ENCODE measurements around the gene RNF207.

DNA sequence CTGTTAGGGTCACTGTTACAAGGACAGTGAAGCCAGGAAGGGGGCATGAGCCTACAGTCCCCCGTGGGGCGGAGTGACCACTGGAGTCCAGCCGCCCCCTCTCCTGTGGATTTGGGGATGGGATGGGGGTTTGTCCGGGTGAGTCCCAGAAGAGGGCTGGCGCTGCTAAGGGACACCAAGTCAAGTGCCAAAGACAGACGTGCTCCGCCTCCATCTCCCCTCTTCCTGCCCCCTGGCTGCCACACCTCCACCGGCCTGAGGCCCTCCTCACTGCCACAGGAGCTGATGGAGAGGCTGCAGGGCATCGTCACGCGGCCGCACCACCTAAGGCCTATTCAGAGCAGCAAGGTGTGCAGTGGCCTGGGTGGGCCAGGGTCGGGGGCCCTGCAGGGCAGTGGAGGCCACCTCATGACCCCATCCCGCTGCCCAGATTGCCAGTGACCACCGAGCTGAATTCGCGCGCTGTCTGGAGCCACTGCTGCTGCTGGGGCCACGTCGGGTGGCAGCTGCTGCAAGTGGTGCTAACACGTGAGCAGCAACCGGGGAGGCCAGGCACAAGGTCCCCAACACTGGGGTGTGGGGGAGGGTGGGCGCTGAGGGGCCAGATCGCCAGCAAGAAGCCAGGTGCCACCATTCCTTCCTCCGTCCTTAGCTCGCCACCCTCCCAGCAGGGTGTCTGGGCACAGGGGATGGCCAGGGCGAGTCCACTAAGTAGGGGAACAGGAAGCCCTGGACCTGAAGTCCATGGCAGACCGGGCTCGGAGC, 4.9 kb downstream of the RNF207 start:
- TF ChIP-seq TAF1 (IDR thresholded peaks at IDR 0.05; ENCODE audit: low read depth, low read length): no peak
- no peak for TF ChIP-seq POLR2AphosphoS5 (IDR thresholded peaks at IDR 0.05; ENCODE audit: low read depth, low read length)
- TF ChIP-seq POLR2A (IDR thresholded peaks at IDR 0.05; ENCODE audit: low read depth, low read length): no peak
- TF ChIP-seq SPI1 (IDR thresholded peaks at IDR 0.05; ENCODE audit: low read depth, low read length): no peak
- TF ChIP-seq POU2F2 (IDR thresholded peaks at IDR 0.05; ENCODE audit: low read depth, low read length): no peak
